Measurements from ENCODE around the gene PHKA2.

The PHKA2 gene

GRCh38 chrX:18872621-18873020 is 111.3 kb downstream of the PHKA2 start:
- Histone ChIP-seq H3K27me3 (ENCODE audit: insufficient read depth, low read depth) (no peaks in the 10 kb centered on the region), H3K4me1 (ENCODE audit: low read depth, poor library complexity, severe bottlenecking) (no peaks in the 10 kb centered on the region), H3K27ac (no peak overlapping the region), H3K4me2 (no peak overlapping the region), H3K79me2 (ENCODE audit: insufficient read depth, low read depth) (no peaks in the 10 kb centered on the region), H3K9ac (no peak overlapping the region), H3K4me3 (IDR thresholded peaks at IDR 0.05; ENCODE audit: insufficient read depth, low read depth, low read length) (no peak overlapping the region), H3K36me3 (ENCODE audit: insufficient read depth) (no peaks in the 10 kb centered on the region), H2AFZ (ENCODE audit: low read depth) (no peak overlapping the region), H4K20me1 (ENCODE audit: insufficient read depth) (no peaks in the 10 kb centered on the region)
- TF ChIP-seq, protein P1, sequence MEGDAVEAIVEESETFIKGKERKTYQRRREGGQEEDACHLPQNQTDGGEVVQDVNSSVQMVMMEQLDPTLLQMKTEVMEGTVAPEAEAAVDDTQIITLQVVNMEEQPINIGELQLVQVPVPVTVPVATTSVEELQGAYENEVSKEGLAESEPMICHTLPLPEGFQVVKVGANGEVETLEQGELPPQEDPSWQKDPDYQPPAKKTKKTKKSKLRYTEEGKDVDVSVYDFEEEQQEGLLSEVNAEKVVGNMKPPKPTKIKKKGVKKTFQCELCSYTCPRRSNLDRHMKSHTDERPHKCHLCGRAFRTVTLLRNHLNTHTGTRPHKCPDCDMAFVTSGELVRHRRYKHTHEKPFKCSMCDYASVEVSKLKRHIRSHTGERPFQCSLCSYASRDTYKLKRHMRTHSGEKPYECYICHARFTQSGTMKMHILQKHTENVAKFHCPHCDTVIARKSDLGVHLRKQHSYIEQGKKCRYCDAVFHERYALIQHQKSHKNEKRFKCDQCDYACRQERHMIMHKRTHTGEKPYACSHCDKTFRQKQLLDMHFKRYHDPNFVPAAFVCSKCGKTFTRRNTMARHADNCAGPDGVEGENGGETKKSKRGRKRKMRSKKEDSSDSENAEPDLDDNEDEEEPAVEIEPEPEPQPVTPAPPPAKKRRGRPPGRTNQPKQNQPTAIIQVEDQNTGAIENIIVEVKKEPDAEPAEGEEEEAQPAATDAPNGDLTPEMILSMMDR (conservative IDR thresholded peaks at IDR 0.05; ENCODE audit: low read depth, low read length), result no peak

DNA sequence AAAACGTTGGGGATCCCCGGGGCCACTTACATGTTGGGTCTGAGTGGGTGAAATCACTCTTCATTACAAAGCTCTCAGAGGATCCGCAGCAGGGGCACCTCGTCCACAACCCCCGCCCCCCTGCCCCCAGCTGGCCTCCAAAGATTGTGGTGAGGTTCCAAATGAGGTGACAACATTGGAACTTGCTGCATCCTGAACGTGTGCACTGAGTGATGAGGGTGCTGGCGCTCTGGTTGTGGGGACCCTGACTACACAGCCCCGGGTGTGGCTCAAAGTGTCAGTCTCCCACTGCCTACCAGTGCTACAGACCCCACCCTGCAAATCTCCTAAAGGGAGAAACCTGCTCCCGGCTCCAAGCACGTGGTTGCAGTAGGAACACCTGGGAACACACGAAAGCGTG is 111.9 kb downstream of the PHKA2 start:
- H3K4me3 ChIP-seq (IDR thresholded peaks at IDR 0.05; ENCODE audit: insufficient read depth, low read depth, low read length), result no peak overlapping the region
- no peak overlapping the region for H3K9ac ChIP-seq
- H4K20me1 ChIP-seq (ENCODE audit: insufficient read depth), result no peaks in the 10 kb centered on the region
- TF ChIP-seq, protein P1 (conservative IDR thresholded peaks at IDR 0.05; ENCODE audit: low read depth, low read length), result no peak
- no peaks in the 10 kb centered on the region for H3K4me1 ChIP-seq (ENCODE audit: low read depth, poor library complexity, severe bottlenecking)
- no peaks in the 10 kb centered on the region for H3K36me3 ChIP-seq (ENCODE audit: insufficient read depth)
- no peak overlapping the region for H2AFZ ChIP-seq (ENCODE audit: low read depth)
- no peaks in the 10 kb centered on the region for H3K27me3 ChIP-seq (ENCODE audit: insufficient read depth, low read depth)
- H3K27ac ChIP-seq, result no peak overlapping the region
- H3K79me2 ChIP-seq (ENCODE audit: insufficient read depth, low read depth), result no peaks in the 10 kb centered on the region
- no peak overlapping the region for H3K4me2 ChIP-seq

- Histone ChIP-seq H3K79me2 (ENCODE audit: insufficient read depth, low read depth) (no peaks in the 10 kb centered on the region), H3K4me2 (no peak overlapping the region), H3K27ac (no peak overlapping the region), H3K4me1 (ENCODE audit: low read depth, poor library complexity, severe bottlenecking) (no peaks in the 10 kb centered on the region), H3K4me3 (IDR thresholded peaks at IDR 0.05; ENCODE audit: insufficient read depth, low read depth, low read length) (no peak overlapping the region), H3K27me3 (ENCODE audit: insufficient read depth, low read depth) (no peaks in the 10 kb centered on the region), H3K36me3 (ENCODE audit: insufficient read depth) (no peaks in the 10 kb centered on the region), H3K9ac (no peak overlapping the region), H2AFZ (ENCODE audit: low read depth) (no peak overlapping the region), H4K20me1 (ENCODE audit: insufficient read depth) (no peaks in the 10 kb centered on the region)
- TF ChIP-seq, protein P1 (conservative IDR thresholded peaks at IDR 0.05; ENCODE audit: low read depth, low read length), result no peak
Observed at GRCh38 chrX:18871161-18871890, 112.6 kb downstream of the PHKA2 start.

DNA sequence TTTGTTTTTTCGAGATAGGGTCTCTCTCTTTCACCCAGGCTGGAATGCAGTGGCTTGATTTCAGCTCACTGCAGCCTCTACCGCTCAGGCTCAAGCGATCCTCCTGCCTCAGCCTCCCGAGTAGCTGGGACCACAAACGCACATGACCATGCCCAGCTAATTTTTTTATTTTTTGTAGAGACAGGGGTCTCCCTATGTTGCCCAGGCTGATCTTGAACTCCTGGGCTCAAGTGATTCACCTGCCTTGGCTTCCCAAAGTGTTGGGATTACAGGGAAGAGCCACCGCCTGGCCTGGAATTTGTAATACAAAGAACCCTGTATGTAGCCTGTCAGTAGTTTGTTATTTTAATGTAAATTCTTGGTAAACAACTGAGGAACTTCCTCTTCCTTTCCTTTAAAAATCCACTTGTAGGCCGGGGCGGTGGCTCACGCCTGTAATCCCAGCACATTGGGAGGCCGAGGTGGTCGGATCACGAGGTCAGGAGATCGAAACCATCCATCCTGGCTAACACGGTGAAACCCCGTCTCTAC is 119.5 kb downstream of the PHKA2 start:
- no peak overlapping the region for H3K27ac ChIP-seq
- no peak overlapping the region for H3K9ac ChIP-seq
- no peaks in the 10 kb centered on the region for H3K36me3 ChIP-seq (ENCODE audit: insufficient read depth)
- no peak overlapping the region for H2AFZ ChIP-seq (ENCODE audit: low read depth)
- TF ChIP-seq, protein P1 (conservative IDR thresholded peaks at IDR 0.05; ENCODE audit: low read depth, low read length), result no peak
- no peak overlapping the region for H3K4me2 ChIP-seq
- H3K4me3 ChIP-seq (IDR thresholded peaks at IDR 0.05; ENCODE audit: insufficient read depth, low read depth, low read length), result no peak overlapping the region
- no peaks in the 10 kb centered on the region for H3K27me3 ChIP-seq (ENCODE audit: insufficient read depth, low read depth)
- no peaks in the 10 kb centered on the region for H3K4me1 ChIP-seq (ENCODE audit: low read depth, poor library complexity, severe bottlenecking)
- H3K79me2 ChIP-seq (ENCODE audit: insufficient read depth, low read depth), result no peaks in the 10 kb centered on the region
- H4K20me1 ChIP-seq (ENCODE audit: insufficient read depth), result no peaks in the 10 kb centered on the region
